Stimulated activated CD8-positive, alpha-beta memory T cell treated with anti-CD3 and anti-CD28 coated beads, Interleukin-15, amount 100 ng/mL, for 4 hours (primary cell): ENCODE measurements around the gene PLK2.

ENCODE experiments used
- DNase-seq, 2 donors: peaks; one replicate each; pipeline ENCODE4 v3.0.0-alpha.2; 2020; ENCODE audit warnings: low read depth in 2 of 2

Gene PLK2

DNA sequence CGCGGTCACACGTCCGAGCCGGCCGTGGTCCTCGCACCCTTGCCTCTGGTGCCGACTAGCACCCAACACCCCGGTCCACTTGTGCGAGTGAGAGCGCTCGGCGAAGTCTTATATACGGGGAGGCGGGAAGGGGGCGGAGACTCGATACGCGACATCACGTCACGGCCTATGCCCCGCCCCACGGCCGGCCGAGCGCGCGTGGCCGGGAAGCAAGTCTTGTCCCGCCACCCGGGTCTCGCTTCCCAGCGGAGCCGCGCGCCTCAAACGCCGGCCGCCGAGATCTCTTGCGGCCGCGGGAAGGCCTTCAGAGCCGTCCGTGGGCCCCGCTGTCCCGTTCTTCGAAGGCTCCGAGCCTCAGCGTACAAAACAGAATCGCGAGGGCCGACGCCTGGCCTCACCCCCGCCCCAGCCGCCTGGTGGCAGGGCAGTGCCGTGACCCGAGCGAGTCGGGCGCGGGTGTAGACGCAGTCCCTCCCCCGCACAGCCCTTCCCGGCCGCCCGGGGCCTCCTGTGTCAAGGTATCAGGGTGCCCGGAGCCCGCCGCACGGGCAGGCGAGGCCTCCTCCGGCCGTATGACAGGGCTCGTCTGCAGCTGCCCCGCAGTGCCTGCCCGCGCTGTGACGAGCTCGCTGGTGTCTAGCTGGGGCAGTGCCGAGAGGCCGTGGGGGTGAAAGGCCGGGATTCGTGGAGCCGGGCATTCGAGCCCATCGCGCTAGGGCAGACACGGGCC lies at the start of gene PLK2:
Gene PLK2, minus strand, starts transcription at position 85 of the 730 bp plus-strand sequence. CDS start 127 bp downstream, outside the sequence.
- peak; percentile 73 to 82 for DNase-seq

DNA sequence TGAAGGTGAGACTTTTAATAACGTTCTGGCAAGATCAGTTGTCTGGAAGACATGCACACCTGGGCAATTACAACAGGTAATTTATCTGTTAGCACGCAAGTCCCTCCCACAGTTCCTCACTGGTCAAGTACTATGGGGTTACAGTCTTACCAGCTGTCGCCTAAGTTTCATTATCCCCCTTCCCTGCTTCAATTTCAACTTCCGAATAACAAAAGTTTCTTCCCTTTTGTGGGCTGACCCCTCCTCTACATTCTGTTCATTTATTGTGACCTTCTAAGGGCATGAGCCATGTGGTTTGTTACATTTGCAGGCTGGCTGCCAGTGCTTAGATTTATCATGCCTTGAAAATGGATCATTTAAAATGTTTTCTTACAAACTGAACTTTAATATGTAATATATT lies 47.8 kb upstream of the PLK2 start:
- DNase-seq, result no peak

GRCh38 chr5:58505971-58506640 lies 46.2 kb upstream of the PLK2 start:
- DNase-seq, result no peak

DNA sequence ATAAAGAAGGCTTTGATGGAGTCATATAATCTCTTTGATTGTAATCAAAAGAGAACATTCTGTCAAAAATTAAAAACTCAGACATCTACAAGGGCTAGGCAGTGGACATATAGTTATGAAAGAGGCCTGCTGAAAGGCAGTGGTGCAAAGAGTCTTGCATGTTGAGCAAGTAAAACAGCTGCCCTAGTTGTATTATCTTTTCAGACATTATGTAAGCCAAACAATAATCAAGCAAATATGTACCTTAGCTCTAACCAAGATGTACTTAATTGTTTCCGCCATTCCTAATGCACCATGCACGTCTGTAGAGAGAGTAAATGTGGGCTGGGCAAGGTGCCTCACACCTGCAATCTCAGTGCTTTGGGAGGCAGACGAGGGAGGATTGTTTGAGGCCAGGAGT lies 45.6 kb upstream of the PLK2 start:
- no peak for DNase-seq

- no peak for DNase-seq
Measured at GRCh38 chr5:58504766-58505165, 44.9 kb upstream of the PLK2 start.

- DNase-seq, result no peak
Measured at GRCh38 chr5:58503390-58504046, 43.6 kb upstream of the PLK2 start.

DNA sequence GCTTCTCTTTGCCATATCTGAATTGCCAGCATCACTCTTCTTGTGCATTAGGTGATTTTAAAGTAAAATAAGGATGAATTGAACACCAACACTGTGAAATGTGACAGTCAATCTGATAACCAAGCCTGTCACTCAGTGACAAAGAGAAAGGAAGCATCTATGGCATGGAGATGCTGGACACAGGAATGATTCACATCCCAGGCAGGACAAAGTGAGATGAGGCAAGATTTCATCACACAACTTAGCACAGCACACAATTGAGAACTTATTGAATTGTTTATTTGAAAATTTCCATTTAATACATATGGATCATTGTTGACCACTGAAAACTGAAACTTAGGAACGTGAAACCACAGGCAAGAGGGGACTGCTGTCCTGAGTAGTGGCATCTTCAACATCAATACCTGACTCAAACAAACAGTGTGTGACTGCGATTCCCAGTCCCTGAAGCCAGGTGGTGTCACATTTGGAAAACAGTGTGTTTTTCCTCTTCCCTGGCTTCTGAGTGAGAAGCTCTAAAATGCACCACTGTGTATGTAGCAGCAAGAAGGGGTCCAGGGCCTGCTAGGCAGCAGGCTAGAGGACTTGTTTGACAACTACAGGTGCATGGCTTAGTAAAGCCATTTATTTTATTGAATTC lies 42.0 kb upstream of the PLK2 start:
- DNase-seq, result no peak

DNA sequence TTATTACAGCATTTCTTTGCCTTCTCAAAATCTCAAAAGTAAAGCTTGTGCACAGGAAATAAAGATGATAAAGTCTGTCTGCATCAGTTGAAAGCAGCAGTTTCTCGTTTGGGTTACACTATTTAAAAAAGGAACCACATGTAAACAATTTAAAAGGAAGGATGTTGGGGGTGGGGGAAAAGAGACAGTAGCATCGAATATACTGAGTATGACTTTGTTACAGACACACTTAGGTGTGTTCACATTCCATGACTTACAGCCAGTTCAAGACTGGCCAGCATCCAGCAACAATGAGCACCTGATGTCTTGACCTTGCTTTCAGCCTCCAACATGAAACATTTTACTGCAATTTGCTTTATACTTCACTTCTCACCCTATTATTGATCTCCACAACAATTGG lies 40.1 kb upstream of the PLK2 start:
- DNase-seq, result no peak

DNA sequence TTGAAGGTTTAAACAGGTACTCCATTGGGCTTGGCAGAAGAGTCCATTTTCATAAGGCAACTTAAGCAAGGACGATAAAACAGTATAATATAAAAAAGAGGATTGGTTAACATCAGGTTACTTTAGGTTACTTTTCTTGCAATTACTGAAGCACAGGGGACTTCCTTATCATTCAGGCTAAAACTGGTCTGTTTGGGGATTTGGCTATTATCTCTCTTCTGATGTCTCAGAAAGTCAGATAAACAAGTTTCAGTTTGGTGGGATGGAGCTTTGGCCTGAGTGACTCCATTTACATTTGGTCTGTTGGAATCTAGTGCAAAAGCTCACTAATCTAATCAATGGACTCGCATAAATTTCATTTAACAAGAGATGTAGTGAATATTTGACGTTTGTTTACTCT lies 39.3 kb upstream of the PLK2 start:
- no peak for DNase-seq

DNA sequence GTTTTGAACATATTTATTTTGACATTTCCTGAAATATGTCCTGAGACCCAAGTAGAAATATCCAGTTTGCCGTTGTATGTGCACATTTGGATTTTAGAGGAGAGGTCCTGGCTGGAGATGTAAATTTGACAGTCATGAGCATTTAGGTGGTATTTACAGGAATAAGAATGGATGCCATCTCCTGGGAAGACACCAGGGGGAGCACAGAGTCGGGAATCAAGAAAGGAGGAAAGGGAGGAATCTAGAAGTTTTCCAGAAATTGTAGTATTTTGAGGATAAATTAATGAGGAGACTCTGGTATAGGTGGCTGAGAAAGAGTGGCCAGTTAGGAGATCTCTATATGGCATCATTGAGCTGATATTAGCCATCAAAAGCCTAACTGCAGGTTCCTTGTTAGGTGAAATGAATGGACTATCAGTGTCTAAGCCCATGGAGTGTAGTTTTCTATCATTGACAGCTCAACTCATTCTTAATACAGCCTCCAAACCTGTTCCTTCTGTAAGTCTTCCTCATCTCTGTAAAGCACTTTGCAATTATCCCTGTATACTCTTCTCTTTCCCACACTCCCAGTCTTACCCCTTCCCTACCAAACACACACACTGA lies 38.6 kb upstream of the PLK2 start:
- DNase-seq, result no peak

- no peak for DNase-seq
Measured at GRCh38 chr5:58497921-58498320, 38.0 kb upstream of the PLK2 start.

DNA sequence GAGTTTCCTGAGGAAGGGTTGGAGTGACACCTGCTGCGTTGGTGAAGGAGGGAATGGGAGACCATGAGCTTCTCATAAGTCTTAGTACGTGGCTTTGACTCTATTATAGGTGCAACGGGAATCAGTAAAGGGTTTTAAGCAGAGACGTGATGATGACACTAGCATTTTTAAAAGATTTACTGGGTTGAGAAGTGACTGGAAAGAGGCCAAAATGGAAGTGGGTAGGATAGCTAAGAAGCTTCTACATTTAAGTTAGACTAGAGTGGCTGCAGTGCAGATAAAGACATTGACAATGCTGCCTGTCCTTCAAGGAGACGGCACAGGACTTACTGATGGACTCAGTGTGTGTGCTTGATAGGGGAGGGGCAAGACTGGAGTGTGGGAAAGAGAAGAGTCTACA lies 37.5 kb upstream of the PLK2 start:
- no peak for DNase-seq

- DNase-seq, result no peak
Measured at GRCh38 chr5:58496488-58496887, 36.6 kb upstream of the PLK2 start.

DNA sequence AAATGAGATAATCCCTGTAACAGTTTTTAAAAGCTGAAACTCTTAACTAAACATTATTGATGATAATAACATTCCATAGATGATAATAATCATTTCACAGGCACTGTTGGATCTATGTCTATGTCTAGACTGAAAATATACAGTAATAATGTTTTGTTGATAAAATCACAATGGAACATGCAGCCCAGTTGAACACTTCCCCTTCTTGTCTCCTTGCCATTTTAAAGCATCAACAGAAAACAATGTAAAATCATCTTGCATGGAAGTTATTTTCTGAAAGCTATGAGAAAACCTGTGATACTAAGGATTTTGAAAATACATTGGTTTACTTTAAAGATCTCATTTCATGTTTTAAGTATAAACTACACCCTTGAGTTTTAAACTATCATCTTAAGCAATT lies 33.3 kb upstream of the PLK2 start:
- no peak for DNase-seq

GRCh38 chr5:58491216-58491892 lies 31.5 kb upstream of the PLK2 start, which contains the start of gene GAPT:
Gene GAPT (plus strand): TSS chr5:58491435. CDS start chr5:58494537, 3,102 bp downstream.
- DNase-seq, result no peak

GRCh38 chr5:58490402-58491050 lies 30.6 kb upstream of the PLK2 start:
- DNase-seq, result no peak

DNA sequence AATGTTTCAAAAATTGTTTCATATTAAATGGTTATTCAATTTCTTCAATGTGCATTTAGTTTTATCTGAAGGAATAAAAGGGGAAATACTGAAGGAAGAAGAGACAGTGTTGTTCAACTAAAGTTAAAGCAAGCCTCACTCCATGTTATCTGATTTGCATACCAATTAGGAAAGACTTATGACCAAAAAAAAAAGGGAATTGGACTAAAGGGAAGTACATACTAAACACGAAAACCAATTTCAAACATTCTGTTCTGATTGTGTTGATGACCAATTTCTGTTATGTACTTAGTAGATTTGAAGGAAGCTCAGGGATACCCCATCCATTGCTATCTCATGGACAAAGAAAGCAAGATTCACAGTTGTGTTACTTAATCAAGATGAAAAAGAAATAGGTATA lies 26.4 kb upstream of the PLK2 start:
- no peak for DNase-seq

- no peak for DNase-seq
Measured at GRCh38 chr5:58484505-58484904, 24.6 kb upstream of the PLK2 start.

GRCh38 chr5:58482536-58482935 lies 22.6 kb upstream of the PLK2 start:
- DNase-seq, result no peak

DNA sequence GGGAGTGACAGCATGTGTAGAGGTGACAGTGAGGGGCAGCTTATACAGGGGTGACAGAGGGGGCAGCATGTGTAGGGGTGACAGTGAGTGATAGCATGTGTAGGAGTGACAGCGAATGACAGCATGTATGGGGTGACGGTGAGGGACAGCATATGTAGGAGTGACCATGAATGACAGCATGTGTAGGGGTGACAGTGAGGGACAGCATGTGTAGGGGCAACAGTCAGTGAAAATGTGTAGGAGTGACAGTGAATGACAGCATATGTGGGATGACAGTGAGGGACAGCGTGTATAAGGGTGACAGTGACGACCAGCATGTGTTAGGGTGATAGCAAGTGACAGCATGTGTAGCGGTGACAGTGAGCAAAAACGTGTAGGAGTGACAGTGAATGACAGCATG lies 21.9 kb upstream of the PLK2 start:
- no peak for DNase-seq
